Measurements from ENCODE around the gene WWC2.

DNA sequence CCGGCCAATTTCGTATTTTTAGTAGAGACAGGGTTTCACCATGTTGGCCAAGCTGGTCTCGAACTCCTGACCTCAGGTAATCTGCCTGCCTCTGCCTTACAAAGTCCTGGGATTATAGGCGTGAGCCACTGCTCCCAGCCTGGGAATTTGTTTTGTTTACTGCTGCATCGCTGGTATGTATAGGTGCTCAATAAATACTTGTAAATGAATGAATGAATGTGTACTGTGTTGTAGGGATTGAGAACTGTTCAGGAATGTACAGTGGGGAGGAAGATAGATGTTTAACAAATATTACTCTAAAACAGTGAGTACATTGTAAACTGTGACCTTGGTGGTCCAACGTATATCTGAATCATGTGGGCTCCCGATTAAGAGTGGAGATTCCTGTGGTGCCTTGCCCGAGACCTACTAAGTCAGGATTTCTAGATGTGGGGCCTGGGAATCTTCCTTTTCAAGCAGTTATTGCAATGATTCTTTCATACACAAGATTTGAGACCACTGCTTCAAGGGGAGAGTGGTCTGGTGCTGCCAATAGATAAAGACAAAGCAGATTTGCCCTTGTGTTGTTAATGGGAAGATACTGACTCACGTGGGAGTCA is 41.0 kb downstream of the WWC2 start:
- TF ChIP-seq, protein P1, sequence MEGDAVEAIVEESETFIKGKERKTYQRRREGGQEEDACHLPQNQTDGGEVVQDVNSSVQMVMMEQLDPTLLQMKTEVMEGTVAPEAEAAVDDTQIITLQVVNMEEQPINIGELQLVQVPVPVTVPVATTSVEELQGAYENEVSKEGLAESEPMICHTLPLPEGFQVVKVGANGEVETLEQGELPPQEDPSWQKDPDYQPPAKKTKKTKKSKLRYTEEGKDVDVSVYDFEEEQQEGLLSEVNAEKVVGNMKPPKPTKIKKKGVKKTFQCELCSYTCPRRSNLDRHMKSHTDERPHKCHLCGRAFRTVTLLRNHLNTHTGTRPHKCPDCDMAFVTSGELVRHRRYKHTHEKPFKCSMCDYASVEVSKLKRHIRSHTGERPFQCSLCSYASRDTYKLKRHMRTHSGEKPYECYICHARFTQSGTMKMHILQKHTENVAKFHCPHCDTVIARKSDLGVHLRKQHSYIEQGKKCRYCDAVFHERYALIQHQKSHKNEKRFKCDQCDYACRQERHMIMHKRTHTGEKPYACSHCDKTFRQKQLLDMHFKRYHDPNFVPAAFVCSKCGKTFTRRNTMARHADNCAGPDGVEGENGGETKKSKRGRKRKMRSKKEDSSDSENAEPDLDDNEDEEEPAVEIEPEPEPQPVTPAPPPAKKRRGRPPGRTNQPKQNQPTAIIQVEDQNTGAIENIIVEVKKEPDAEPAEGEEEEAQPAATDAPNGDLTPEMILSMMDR (IDR thresholded peaks at IDR 0.05 in 4 of 5, conservative IDR thresholded peaks at IDR 0.05 in 1 of 5): no peak
- TF ChIP-seq POLR2A (IDR thresholded peaks at IDR 0.05): no peak

Data from gastrocnemius medialis (tissue), 4 donors.